MM.1S (cell line): Measurements from ENCODE around the gene AMOTL1.

Experiments
- DNase-seq: peaks from one replicate; pipeline ENCODE4 v3.0.0-alpha.2; 2015
- H2AFZ ChIP-seq: fragments of 300-600 bp; sonication (generic); 2 replicates; pipeline ENCODE4 v1.6.0; 2016; ENCODE audit warnings: antibody characterized with exemption, low read length
- H3F3A ChIP-seq: fragments of 300-600 bp; sonication (generic); 2 replicates; pipeline ENCODE4 v1.6.1; 2016; ENCODE audit warnings: mild to moderate bottlenecking, antibody characterized with exemption, low read length, moderate library complexity, mixed read lengths; ENCODE audit not compliant: insufficient read depth
- H3K27ac ChIP-seq: fragments of 300-600 bp; sonication (generic); 2 replicates; pipeline ENCODE4 v1.5.1; 2016; ENCODE audit warnings: mild to moderate bottlenecking, low read length
- H3K27me3 ChIP-seq: fragments of 300-600 bp; sonication (generic); replicated peaks from 2 replicates; pipeline ENCODE4 v1.6.0; 2016; ENCODE audit warnings: low read length; ENCODE audit not compliant: insufficient read depth
- H3K36me3 ChIP-seq: fragments of 300-600 bp; sonication (generic); replicated peaks from 2 replicates; pipeline ENCODE4 v1.6.1; 2016; ENCODE audit warnings: mild to moderate bottlenecking, low read length, mixed read lengths; ENCODE audit not compliant: insufficient read depth
- H3K4me1 ChIP-seq: fragments of 300-600 bp; sonication (generic); 2 replicates; pipeline ENCODE4 v1.6.1; 2016; ENCODE audit warnings: low read length, mixed read lengths
- H3K4me2 ChIP-seq: fragments of 300-600 bp; sonication (generic); 2 replicates; pipeline ENCODE4 v1.6.0; 2016; ENCODE audit warnings: low read depth, low read length
- H3K4me3 ChIP-seq: fragments of 300-600 bp; sonication (generic); 2 replicates; pipeline ENCODE4 v1.5.1; 2016; ENCODE audit warnings: low read length, mixed read lengths
- H3K79me2 ChIP-seq: fragments of 300-600 bp; sonication (generic); 2 replicates; pipeline ENCODE4 v1.6.1; 2016; ENCODE audit warnings: mixed run types, low read length, mixed read lengths
- H3K9ac ChIP-seq: fragments of 300-600 bp; sonication (generic); 2 replicates; pipeline ENCODE4 v1.6.1; 2016; ENCODE audit warnings: low read length, mixed read lengths
- H3K9me2 ChIP-seq: fragments of 300-600 bp; sonication (generic); replicated peaks from 2 replicates; pipeline ENCODE4 v1.6.1; 2016; ENCODE audit warnings: mild to moderate bottlenecking, low read length, mixed read lengths; ENCODE audit not compliant: insufficient read depth
- H3K9me3 ChIP-seq: fragments of 300-600 bp; sonication (generic); replicated peaks from 2 replicates; pipeline ENCODE4 v1.6.1; 2016; ENCODE audit warnings: mild to moderate bottlenecking, low read length, mixed read lengths; ENCODE audit not compliant: insufficient read depth
- H4K20me1 ChIP-seq: fragments of 300-600 bp; sonication (generic); 2 replicates; pipeline ENCODE4 v1.6.1; 2016; ENCODE audit warnings: mild to moderate bottlenecking, low read length, moderate library complexity, mixed read lengths; ENCODE audit not compliant: insufficient read depth
- CTCF ChIP-seq: fragments of 300-600 bp; sonication (generic); IDR thresholded peaks from 2 replicates; pipeline ENCODE4 v1.5.1; 2016; ENCODE audit warnings: antibody characterized with exemption, low read length, mixed read lengths
- EZH2 ChIP-seq: fragments of 300-600 bp; sonication (generic); optimal IDR thresholded peaks from 2 replicates; pipeline ENCODE3; 2017; ENCODE audit warnings: low read depth, mild to moderate bottlenecking, antibody characterized with exemption, low read length, mixed read lengths
- EZH2phosphoT487 ChIP-seq: fragments of 300-600 bp; sonication (generic); IDR thresholded peaks from 2 replicates; pipeline ENCODE4 v1.6.1; 2018; ENCODE audit warnings: antibody characterized with exemption, low read length

The AMOTL1 gene

GRCh38 chr11:94795476-94796189 lies 27.5 kb downstream of the AMOTL1 start:
- Histone ChIP-seq H3K27ac (no peak overlapping the region), H3K9ac (no peak overlapping the region)

DNA sequence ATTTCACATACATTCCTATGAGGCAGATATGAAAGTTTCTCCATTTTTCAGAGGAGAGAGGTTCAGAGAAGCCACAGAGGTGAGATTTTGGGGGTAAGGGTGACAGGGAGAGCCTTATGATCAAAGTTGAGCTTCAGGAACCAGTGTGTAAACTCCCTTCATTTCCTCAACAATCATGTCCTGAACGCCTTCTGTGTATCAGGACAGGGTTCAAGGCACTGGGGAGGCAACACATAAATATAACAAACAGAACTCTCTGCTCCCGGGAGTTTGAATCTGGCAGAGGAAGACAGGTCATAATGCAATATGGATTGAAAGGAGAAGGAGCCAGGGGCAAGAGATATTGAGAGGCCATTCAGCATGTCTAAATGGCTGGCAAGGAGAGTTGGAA lies 28.0 kb downstream of the AMOTL1 start:
- Histone ChIP-seq H3K9me3 (no peaks in the 10 kb centered on the region), H3K9me2 (no peaks in the 10 kb centered on the region), H2AFZ (no peak overlapping the region), H3F3A (no peaks in the 10 kb centered on the region), H3K4me3 (no peak overlapping the region), H3K27ac (no peak overlapping the region), H3K27me3 (no peaks in the 10 kb centered on the region), H3K79me2 (peaks cover 41% of the 10 kb centered on the region), H4K20me1 (no peaks in the 10 kb centered on the region), H3K4me1 (no peaks in the 10 kb centered on the region), H3K36me3 (no peaks in the 10 kb centered on the region), H3K4me2 (no peak overlapping the region), H3K9ac (no peak overlapping the region)
- DNase-seq = no peak
- no peak for TF ChIP-seq EZH2
- TF ChIP-seq EZH2phosphoT487 = no peak
- no peak for TF ChIP-seq CTCF

More at GRCh38 chr11:94795476-94796189, 27.5 kb downstream of the AMOTL1 start:
- Histone ChIP-seq H3K79me2 (peaks cover 45% of the 10 kb centered on the region), H3K9me3 (no peaks in the 10 kb centered on the region), H3K4me2 (no peak overlapping the region), H4K20me1 (no peaks in the 10 kb centered on the region), H3K4me1 (no peaks in the 10 kb centered on the region), H3K27me3 (no peaks in the 10 kb centered on the region), H2AFZ (no peak overlapping the region), H3K4me3 (no peak overlapping the region), H3K9me2 (no peaks in the 10 kb centered on the region), H3F3A (no peaks in the 10 kb centered on the region), H3K36me3 (no peaks in the 10 kb centered on the region)
- DNase-seq = no peak
- TF ChIP-seq CTCF (no peak), EZH2 (no peak), EZH2phosphoT487 (no peak)

- Histone ChIP-seq H3K4me2 (no peak overlapping the region), H3K4me3 (no peak overlapping the region), H3K9me2 (no peaks in the 10 kb centered on the region), H3K36me3 (no peaks in the 10 kb centered on the region), H3K9ac (no peak overlapping the region), H3K9me3 (no peaks in the 10 kb centered on the region), H3K4me1 (no peaks in the 10 kb centered on the region), H3K27ac (no peak overlapping the region), H3K79me2 (peaks cover 34% of the 10 kb centered on the region), H3K27me3 (no peaks in the 10 kb centered on the region), H4K20me1 (no peaks in the 10 kb centered on the region), H2AFZ (no peak overlapping the region), H3F3A (no peaks in the 10 kb centered on the region)
- TF ChIP-seq CTCF = no peak
- TF ChIP-seq EZH2phosphoT487 = no peak
- TF ChIP-seq EZH2 = no peak
- DNase-seq = no peak
These were observed 28.7 kb downstream of the AMOTL1 start for GRCh38 chr11:94796863-94797262.
